ENCODE results near the gene CNN2. TPM values are rescaled to one million over a fixed set of nuclear protein-coding genes. Genes with fewer than 3 reads are reported as not detected.

Gene CNN2
- total RNA-seq, 1 experiment from 2014 or later, result 524 TPM

DNA sequence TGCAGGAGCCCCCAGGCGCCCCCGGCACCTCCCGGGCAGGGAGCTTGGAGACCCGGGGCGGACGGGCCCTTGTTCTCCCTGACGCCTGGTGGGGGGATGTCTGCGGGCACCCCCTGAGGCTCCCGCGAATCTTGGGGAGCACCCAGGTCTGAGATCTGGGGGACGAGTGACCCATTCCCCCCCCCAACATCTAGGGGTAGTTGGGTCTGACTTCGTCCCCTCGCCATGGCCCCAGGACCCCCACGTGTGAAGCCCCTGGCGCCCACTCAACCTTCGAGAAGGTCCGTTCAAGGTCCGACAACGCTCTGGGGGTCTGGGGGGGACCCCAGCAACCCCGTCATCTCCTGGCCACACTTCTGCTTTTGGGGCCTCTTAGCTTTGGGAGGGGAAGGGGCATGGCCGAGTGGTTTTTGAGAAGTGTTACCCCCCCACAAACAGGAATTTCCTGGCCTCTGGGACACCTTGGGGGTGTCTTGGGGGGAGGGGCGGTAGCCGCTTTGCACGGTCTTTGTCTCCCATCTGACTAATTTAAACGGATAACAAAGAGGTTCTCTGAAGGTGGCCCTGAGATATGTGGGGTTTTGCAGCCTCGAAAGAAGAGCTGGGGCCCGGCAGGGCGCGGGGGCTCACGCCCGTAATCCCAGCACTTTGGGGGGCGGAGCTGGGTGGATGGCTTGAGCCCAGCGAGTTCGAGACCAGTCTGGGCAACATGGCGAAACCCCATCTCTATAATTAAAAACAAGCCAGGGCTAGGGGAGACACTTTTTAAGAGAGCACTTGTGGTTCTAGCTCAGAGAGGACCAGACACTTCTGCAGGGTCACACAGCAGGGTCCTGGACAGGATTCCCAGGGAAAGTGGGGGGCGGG lies 608 bp downstream of the CNN2 start:
- H3K4me1 ChIP-seq (ENCODE audit: insufficient read depth, low read length), result no peaks in the 10 kb centered on the region
- no peak overlapping the region for H3K27ac ChIP-seq (ENCODE audit: insufficient read length, low read depth, low read length)
- no peak overlapping the region for H2AFZ ChIP-seq (ENCODE audit: low read length)
- peak overlapping the region; percentile 41 for H3T11ph ChIP-seq (ENCODE audit: low read length)
- peak overlapping the region; percentile 100 for H3K18ac ChIP-seq (ENCODE audit: insufficient read length, low read depth, low read length)
- no peaks in the 10 kb centered on the region; the same call in 1 of the 2 replicates for H3K27me3 Mint-ChIP-seq (ENCODE audit: low read depth)
- no peaks in the 10 kb centered on the region for H4K20me1 ChIP-seq (ENCODE audit: control insufficient read depth, insufficient read depth, insufficient read length)
- H3K4me1 Mint-ChIP-seq, result peaks cover 4 to 22% of the 10 kb centered on the region in 2 experiments; a peak in 3 of 4 replicates
- no peaks in the 10 kb centered on the region for H3K9me3 ChIP-seq (ENCODE audit: control insufficient read depth, low read depth, low read length)
- no peaks in the 10 kb centered on the region for H3K27me3 ChIP-seq (ENCODE audit: insufficient read depth, low read length)
- peaks cover 7% of the 10 kb centered on the region for H3K79me1 ChIP-seq (ENCODE audit: insufficient read depth, low read depth, low read length, poor library complexity, severe bottlenecking)
- H3K36me3 Mint-ChIP-seq (ENCODE audit: insufficient read depth in 1 of 3, low read depth in 3 of 3), result peaks cover 12 to 20% (median 19%) of the 10 kb centered on the region in 3 experiments; a peak in 6 of 7 replicates
- H4K5ac ChIP-seq (ENCODE audit: insufficient read length, low read depth, low read length), result no peak overlapping the region
- peak overlapping the region; percentile 97 for H4K91ac ChIP-seq (ENCODE audit: insufficient read length, low read depth, low read length)
- H2BK120ac ChIP-seq (ENCODE audit: low read depth, low read length, poor library complexity, severe bottlenecking), result peak overlapping the region; percentile 99
- H3K9ac ChIP-seq (ENCODE audit: extremely low read depth, insufficient read length, low read length), result peak overlapping the region; percentile 83
- H3K4me3 Mint-ChIP-seq, result peak overlapping the region; percentile 91 to 98
- no peaks in the 10 kb centered on the region for H3K9me3 Mint-ChIP-seq
- H3K79me2 ChIP-seq (ENCODE audit: insufficient read depth, low read length), result peaks cover 15% of the 10 kb centered on the region; the same call in 1 of the 2 replicates
- peak overlapping the region; percentile 90 for H3K4me2 ChIP-seq (ENCODE audit: insufficient read depth, insufficient read length, low read length)
- peak overlapping the region; percentile 99 for H3K4ac ChIP-seq (ENCODE audit: low read depth, low read length)
- H3K14ac ChIP-seq (ENCODE audit: insufficient read depth, low read length), result peak overlapping the region; percentile 100
- peak overlapping the region; percentile 100 for H2BK15ac ChIP-seq (ENCODE audit: low read depth, low read length)
- peak overlapping the region; percentile 97 for H2BK12ac ChIP-seq (ENCODE audit: insufficient read length, low read depth, low read length)
- H2BK5ac ChIP-seq (ENCODE audit: insufficient read length, low read length), result peak overlapping the region; percentile 82
- H2BK20ac ChIP-seq (ENCODE audit: low read depth, low read length, poor library complexity, severe bottlenecking), result no peak overlapping the region
- no peak for DNase-seq
- no peak overlapping the region for H4K8ac ChIP-seq (replicated peaks; ENCODE audit: insufficient read length, low read depth, low read length)
- H2AK5ac ChIP-seq (ENCODE audit: insufficient read length, low read length), result no peak overlapping the region
- WGBS (ENCODE audit: extremely low coverage, insufficient read length, low lambda C conversion rate), result no CpG with 5 or more reads among the region's 36 CpGs
- H3K23ac ChIP-seq (ENCODE audit: insufficient read length, low read depth, low read length), result no peak overlapping the region
- H3K23me2 ChIP-seq (ENCODE audit: insufficient read length, low read depth, low read length, poor library complexity, severe bottlenecking), result peaks cover 16% of the 10 kb centered on the region
- TF ChIP-seq, protein P1, sequence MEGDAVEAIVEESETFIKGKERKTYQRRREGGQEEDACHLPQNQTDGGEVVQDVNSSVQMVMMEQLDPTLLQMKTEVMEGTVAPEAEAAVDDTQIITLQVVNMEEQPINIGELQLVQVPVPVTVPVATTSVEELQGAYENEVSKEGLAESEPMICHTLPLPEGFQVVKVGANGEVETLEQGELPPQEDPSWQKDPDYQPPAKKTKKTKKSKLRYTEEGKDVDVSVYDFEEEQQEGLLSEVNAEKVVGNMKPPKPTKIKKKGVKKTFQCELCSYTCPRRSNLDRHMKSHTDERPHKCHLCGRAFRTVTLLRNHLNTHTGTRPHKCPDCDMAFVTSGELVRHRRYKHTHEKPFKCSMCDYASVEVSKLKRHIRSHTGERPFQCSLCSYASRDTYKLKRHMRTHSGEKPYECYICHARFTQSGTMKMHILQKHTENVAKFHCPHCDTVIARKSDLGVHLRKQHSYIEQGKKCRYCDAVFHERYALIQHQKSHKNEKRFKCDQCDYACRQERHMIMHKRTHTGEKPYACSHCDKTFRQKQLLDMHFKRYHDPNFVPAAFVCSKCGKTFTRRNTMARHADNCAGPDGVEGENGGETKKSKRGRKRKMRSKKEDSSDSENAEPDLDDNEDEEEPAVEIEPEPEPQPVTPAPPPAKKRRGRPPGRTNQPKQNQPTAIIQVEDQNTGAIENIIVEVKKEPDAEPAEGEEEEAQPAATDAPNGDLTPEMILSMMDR (conservative IDR thresholded peaks at IDR 0.05), result no peak
- peak overlapping the region; percentile 94 to 98 (median 95) for H3K27ac Mint-ChIP-seq
- no peak overlapping the region for H3K56ac ChIP-seq (ENCODE audit: insufficient read length, low read depth, low read length)

Measured in H9 (cell line).